Activated CD4-positive, alpha-beta T cell treated with anti-CD3 and anti-CD28 coated beads, Interleukin-2, Interleukin-4, amounts not matched to agents 100 ng/mL and 50 ng/mL, durations not matched to agents 16 hours and 8 hours (primary cell): ENCODE results near the gene ARFGAP3.

Source experiments
- DNase-seq: peaks from one replicate; pipeline ENCODE4 v3.0.0-alpha.2; 2020; ENCODE audit warnings: low spot score

The ARFGAP3 gene, protein sequence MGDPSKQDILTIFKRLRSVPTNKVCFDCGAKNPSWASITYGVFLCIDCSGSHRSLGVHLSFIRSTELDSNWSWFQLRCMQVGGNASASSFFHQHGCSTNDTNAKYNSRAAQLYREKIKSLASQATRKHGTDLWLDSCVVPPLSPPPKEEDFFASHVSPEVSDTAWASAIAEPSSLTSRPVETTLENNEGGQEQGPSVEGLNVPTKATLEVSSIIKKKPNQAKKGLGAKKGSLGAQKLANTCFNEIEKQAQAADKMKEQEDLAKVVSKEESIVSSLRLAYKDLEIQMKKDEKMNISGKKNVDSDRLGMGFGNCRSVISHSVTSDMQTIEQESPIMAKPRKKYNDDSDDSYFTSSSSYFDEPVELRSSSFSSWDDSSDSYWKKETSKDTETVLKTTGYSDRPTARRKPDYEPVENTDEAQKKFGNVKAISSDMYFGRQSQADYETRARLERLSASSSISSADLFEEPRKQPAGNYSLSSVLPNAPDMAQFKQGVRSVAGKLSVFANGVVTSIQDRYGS

DNA sequence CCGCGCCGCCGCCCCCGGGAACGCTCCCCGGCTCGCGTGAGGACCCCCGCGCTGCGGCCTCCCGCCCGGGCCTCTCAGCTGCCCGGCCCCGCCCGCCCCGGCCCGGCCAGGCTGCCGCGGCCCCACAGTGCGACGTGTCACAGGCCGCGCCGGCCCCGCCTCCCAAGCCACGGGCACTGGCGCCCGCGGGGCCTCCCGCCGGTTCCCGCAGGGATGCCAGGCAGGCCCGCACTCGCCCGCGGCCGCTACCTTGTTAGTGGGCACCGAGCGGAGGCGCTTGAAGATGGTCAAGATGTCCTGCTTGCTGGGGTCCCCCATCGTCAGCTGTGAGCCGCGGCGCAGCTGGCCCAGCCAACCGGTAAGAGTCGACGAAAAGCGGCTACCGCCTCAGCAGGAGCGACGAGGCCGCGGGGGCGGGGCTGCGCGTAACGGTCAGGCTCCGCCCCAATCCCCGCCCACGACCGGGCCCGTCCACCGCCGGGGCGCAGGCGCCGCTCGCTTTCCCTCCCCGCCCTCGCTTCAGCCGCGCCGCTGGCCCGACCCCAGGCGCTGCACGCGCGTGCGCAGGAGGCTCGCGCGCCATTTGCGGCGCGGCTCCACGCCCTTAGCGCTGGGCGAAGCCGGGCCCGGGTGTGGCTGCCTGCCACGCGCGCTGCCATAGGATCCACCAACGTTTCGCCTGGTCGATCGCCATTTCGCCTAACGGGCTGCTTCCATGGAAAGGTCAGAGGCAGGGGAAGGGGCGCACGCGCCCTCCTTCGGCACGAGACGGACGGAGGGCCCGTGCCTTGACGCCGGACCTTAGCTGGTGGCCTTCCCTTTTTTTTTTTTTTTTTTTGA, at the start of gene ARFGAP3:
Gene ARFGAP3 (minus strand): TSS at position 409 of the 840 bp plus-strand sequence. CDS start 91 bp downstream, at position 318.
- DNase-seq = peak; percentile 94

GRCh38 chr22:42905702-42906183, 48.7 kb upstream of the ARFGAP3 start:
- DNase-seq = no peak

- DNase-seq = no peak
Measured at GRCh38 chr22:42905217-42905616, 48.1 kb upstream of the ARFGAP3 start.

DNA sequence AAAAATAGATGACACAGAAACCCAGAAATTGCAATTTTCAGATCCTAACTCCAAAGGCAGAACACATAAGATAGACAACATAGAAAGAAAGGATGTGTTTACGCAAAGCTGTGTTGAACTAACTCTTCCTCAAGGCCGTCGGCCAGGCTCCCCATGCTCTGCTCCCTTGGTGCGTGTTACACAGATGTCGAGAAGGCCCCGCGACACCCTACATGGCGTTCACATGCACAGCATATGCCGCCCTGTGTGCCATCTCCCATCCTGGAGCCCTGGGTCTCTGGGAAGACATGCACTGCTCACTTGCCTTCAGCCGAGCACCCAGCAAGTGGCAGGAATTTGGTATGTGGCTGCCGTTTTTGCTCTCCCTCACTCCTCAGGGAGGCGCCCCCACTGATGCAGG, 47.0 kb upstream of the ARFGAP3 start:
- no peak for DNase-seq

DNA sequence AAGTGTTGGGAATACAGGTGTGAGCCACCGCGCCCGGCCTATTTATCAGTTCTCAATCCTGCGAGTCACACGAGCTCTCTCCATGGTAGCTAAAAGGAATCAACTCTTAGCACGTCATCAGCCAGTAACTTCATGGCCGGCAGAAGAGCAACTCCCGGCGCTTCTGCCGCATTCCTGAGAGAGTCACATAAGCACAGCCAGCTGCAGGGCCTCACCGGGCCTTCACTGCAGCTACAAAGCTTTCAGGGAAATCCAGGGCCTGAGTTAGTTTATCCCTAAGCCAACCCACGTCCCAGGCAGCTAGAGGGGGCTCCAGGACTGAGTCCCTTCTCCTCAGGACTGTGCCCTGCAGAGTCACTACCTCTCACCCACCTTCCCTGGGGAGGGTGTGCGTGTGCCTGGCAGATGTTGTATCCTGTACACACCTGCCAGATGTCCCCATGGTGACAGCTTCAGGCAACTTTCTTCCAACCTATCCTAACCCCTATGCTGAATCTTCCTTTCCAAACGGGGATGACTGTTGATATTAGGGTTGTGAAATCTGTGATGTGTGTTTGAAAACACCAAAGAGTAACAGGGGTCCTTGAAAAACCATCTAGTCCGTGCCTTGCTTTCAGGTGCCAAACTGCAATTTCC, 45.9 kb upstream of the ARFGAP3 start:
- no peak for DNase-seq

DNA sequence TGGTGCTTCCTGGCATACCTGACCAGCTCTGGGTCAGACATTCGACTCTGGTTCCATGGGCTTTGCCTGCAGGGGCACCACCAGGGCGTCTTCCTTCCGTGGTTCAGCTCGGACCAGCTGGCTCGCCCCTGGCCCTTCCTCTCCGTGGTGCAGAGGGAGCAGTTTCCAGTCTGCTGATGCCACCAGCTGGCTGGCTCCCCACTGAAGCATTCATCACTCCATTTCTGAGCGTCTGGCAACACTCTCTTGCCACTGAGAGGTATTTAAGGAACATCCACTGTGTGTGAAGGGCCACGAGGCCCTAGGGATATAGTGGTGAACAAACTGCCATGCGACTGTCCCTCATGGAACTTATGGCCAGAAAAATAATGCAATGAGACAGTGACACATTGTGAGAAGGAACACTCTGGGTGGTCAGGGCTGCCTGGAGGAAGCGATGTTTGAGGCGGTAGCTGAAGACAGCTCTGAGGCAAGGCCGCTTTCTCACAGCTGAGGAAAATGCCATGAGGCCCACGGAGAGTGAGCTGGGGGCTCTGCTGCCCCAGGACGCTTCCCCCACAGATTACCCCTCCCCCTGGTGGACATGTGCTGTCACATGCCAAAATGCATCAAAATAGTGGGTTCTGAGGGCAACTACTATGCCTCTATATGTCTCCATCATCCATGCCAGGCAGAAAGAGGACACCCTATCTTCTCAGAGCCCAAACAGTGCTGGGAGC, 44.9 kb upstream of the ARFGAP3 start:
- no peak for DNase-seq

DNA sequence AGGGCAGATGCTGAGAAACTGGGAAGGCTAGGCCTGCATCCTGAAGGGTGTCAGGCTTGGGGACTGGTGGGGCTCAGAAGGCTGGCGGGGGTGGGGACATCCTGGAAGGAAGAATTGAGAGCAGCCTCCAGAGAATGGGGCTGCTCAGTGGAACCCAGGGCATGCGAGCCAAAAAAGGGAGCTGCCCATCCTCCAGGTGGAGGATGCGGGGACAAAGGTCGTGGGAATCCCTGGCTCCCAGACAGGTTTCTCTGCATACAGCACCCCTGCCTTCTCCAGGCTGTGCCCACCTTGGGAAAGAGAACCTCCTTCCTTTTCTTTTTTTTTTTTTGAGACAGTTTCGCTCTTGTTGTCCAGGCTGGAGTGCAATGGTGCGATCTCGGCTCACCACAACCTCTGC, 40.9 kb upstream of the ARFGAP3 start:
- DNase-seq = no peak

GRCh38 chr22:42895541-42895981, 38.5 kb upstream of the ARFGAP3 start:
- DNase-seq = no peak

- DNase-seq = peak; percentile 73
Measured at GRCh38 chr22:42895087-42895486, 38.0 kb upstream of the ARFGAP3 start.

DNA sequence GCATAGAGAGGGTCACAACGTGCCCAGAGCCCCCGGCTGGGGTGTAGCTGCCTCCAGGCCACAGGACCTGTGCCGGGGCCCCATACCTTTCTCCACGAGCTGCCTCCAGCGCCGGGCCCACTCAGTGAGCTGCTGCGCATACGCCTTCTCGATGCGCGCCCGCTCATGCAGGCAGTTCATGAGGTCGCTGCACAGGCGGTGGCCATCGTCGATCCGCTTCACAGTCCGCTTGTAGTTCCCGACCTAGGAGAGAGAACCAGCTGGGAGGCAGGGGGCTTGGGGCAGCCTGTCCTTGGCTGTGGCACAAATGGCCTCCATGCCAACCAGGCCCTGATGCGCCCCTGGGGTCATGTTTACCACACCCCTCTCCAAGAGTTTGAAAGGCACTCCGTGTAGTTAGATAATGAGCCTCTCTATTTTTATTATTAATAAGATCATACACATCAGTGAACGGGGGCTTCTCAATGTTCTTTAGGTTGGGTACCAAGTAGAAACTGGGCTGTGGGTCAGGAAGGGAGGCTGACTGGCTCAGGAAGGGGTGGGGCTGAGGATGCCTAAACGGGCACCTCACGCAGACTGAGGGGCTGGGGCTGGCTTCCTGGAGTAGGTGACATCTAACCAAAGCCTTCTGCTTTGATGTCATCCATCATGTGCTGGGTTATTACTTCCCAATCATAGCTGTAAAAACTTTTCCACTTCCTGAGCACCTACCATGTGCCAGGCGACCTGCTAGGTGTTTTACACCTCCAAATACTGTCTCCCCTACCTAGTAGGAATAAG, 36.5 kb upstream of the ARFGAP3 start:
- peak; percentile 33 for DNase-seq

GRCh38 chr22:42892571-42893316, 35.7 kb upstream of the ARFGAP3 start:
- no peak for DNase-seq

DNA sequence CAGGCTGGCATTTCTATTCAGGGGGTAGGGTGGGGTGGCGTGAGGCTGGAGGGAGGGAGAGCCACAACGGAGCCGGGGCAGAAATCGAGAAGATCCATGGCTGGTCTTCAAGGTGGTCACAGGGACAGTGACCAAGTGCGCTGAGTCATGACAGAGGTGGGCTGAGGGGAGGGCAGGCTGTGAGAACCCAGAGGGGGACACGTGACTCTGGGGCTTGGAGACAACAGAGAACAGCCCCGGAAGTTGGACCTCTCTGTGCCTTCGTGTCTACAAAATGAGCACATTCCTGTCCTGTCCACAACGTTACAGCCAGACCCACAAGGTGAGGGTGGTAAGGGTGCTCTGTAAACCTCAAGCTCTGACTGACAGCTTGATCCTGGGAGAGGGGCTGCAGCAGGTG, 35.1 kb upstream of the ARFGAP3 start:
- DNase-seq = no peak

GRCh38 chr22:42891696-42892095, 34.6 kb upstream of the ARFGAP3 start:
- no peak for DNase-seq

DNA sequence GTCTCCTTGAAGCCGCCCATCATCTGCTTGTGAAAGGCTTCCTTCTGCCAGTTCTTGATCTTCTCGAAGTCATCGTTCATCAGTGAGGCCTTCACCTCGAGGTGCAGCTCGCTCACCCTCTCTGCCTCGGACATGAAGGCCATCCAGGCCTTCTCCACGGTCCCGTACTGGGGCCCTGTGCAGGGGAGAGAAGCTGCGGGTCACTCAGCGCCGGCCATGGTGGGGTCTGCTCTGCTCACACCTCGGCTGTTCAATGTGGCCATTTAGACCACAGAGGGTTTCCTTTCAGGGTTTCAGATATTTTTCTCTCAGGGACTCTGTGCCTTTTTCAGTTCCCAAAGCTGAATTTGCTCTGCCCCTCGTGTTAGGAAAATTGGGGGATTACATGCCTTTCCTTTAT, 33.9 kb upstream of the ARFGAP3 start:
- no peak for DNase-seq

GRCh38 chr22:42889304-42889703, 32.2 kb upstream of the ARFGAP3 start:
- DNase-seq = peak; percentile 57

GRCh38 chr22:42887523-42888507, 30.7 kb upstream of the ARFGAP3 start:
- no peak for DNase-seq

GRCh38 chr22:42887120-42887519, 30.0 kb upstream of the ARFGAP3 start:
- DNase-seq = no peak

GRCh38 chr22:42885446-42885845, 28.4 kb upstream of the ARFGAP3 start:
- no peak for DNase-seq
